Vagina (tissue), 2 donors: ENCODE measurements around the gene CSTB. TPM values are rescaled to one million over a fixed set of nuclear protein-coding genes. Genes with fewer than 3 reads are reported as not detected.

Source experiments
- DNase-seq, 2 donors: peaks; one replicate each; pipeline ENCODE4 v3.0.0-alpha.2; 2017; ENCODE audit errors: extremely low spot score in 2 of 2
- H3K27ac ChIP-seq: fragments of 200-600 bp; sonication (generic); one replicate; pipeline ENCODE4 v1.5.1; 2019
- H3K27me3 ChIP-seq: fragments of 200-600 bp; sonication (generic); one replicate; pipeline ENCODE4 v1.5.1; 2019
- H3K36me3 ChIP-seq, 2 donors: fragments of 200-600 bp; sonication (generic); one replicate each; pipeline ENCODE4 v1.5.1; 2017 to 2019
- H3K4me1 ChIP-seq: fragments of 200-600 bp; sonication (generic); one replicate; pipeline ENCODE4 v1.5.1; 2019
- H3K4me3 ChIP-seq, 2 donors: fragments of 200-600 bp; sonication (generic); 1 replicate in 1 of 2; 2 replicates in 1 of 2; pipeline ENCODE4 v1.5.1; 2016 to 2019
- H3K9me3 ChIP-seq: fragments of 200-600 bp; sonication (generic); one replicate; pipeline ENCODE4 v1.5.1; 2019
- POLR2A ChIP-seq, 2 donors: fragments of 450-650 bp; IDR thresholded peaks; one replicate each; pipeline ENCODE4 v1.6.1; 2017; ENCODE audit warnings: antibody characterized with exemption in 2 of 2, mild to moderate bottlenecking in 2 of 2, moderate library complexity in 2 of 2
- POLR2AphosphoS5 ChIP-seq, 2 donors: sonication (generic); formaldehyde crosslinking; IDR thresholded peaks; one replicate each; pipeline ENCODE4 v1.9.0; 2017; ENCODE audit warnings: antibody characterized with exemption in 2 of 2, mild to moderate bottlenecking in 2 of 2, low read depth in 1 of 2; ENCODE audit not compliant: insufficient read depth in 1 of 2
- intact Hi-C: fragments of 100-400 bp; cut with DNase I; formaldehyde crosslinking; loops from one replicate; pipeline ENCODE4 v1.15.1; 2023
- total RNA-seq: library from RNA; depleted of rRNA; stranded (reverse); fragments of >200 nt; gene quantifications from one replicate; pipeline ENCODE4 v1.2.3, GENCODE V29; 2016
- TF ChIP-seq, protein P1 (sequence below), 3 experiments: fragments of 450-650 bp in 2 of 3; fragments of 200-600 bp in 1 of 3; sonication (generic) in 1 of 3; IDR thresholded peaks; one replicate each; pipeline ENCODE4 v1.5.1; 2017 to 2019; ENCODE audit warnings: antibody characterized with exemption in 3 of 3, mild to moderate bottlenecking in 2 of 3, moderate library complexity in 2 of 3

The CSTB gene
- total RNA-seq, 1 donor from 2014 or later, result 173 TPM

DNA sequence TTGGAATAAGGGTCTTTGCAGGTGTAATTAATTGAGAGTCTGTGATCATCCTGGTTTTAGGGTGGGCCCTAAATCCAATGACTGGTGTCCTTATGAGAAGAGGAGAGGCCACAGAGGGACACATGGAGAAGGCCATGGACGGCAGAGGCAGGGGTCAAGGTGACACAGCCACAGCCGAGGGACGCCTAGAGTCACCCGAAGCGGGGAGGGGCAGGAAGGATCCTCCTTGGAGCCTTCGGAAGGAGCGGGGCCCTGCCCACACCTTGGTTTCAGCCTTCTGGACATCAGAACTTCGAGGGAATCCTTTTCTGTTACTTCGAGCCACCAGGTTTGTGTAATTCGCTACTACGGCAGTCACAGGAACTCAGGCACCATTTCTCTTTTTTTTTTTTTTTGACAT is 44.4 kb upstream of the CSTB start:
- intact Hi-C loops, result no loop called here
- Histone ChIP-seq H3K4me1 (no peaks in the 10 kb centered on the region), H3K9me3 (no peaks in the 10 kb centered on the region), H3K36me3 (no peaks in the 10 kb centered on the region), H3K4me3 (no peak overlapping the region), H3K27me3 (no peaks in the 10 kb centered on the region), H3K27ac (no peak overlapping the region)
- no peak for DNase-seq
- TF ChIP-seq, protein P1, sequence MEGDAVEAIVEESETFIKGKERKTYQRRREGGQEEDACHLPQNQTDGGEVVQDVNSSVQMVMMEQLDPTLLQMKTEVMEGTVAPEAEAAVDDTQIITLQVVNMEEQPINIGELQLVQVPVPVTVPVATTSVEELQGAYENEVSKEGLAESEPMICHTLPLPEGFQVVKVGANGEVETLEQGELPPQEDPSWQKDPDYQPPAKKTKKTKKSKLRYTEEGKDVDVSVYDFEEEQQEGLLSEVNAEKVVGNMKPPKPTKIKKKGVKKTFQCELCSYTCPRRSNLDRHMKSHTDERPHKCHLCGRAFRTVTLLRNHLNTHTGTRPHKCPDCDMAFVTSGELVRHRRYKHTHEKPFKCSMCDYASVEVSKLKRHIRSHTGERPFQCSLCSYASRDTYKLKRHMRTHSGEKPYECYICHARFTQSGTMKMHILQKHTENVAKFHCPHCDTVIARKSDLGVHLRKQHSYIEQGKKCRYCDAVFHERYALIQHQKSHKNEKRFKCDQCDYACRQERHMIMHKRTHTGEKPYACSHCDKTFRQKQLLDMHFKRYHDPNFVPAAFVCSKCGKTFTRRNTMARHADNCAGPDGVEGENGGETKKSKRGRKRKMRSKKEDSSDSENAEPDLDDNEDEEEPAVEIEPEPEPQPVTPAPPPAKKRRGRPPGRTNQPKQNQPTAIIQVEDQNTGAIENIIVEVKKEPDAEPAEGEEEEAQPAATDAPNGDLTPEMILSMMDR (IDR thresholded peaks at IDR 0.05), result no peak
- TF ChIP-seq POLR2A (IDR thresholded peaks at IDR 0.05) (no peak), POLR2AphosphoS5 (IDR thresholded peaks at IDR 0.05; ENCODE audit: insufficient read depth in 1 of 2, low read depth in 1 of 2) (no peak)

DNA sequence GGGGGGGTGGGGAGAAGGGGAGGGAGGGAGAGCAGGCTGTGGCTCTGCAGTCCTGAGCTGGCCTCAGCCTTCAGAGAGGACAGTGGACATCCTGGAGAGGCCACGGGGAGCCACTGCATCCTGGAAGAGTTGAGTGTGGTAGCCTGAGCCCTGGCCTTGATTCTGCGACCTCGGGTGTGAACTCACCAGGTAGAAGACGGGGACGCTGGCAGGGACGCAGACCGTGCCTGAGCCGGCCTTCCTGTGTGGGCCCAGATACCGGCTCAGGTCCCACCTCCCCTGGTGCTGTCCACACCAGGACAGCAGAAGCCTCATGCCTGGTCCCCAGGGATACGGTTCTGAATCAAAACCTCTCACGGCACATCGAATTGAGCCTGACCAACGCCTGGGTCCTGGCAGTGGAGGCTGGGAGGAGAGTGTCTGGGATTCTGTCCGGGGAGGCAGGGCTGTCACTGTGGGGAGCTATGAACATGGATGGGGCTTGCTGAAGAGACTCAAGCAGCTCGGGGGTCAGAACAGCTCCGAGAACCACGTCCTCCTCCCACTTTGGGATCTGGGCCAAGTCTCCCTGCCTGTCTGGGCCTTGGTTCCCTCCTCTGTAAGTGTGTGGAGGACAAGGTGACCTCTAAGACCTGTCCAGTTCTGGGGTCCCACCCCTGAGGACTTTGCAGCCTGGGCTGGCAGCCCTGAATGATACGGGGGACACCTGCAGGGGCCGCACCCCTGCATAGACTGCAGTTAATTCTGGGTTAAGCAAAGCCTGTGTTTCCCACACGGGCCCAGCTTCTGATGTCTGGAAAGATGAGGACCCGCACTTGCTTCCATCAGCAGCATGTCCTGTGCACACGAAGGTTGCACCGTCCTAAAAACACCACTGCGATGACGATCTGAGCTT is 43.6 kb upstream of the CSTB start:
- Histone ChIP-seq H3K36me3 (no peaks in the 10 kb centered on the region), H3K27ac (no peak overlapping the region), H3K4me1 (no peaks in the 10 kb centered on the region), H3K27me3 (no peaks in the 10 kb centered on the region), H3K9me3 (no peaks in the 10 kb centered on the region), H3K4me3 (no peak overlapping the region)
- TF ChIP-seq POLR2AphosphoS5 (IDR thresholded peaks at IDR 0.05; ENCODE audit: insufficient read depth in 1 of 2, low read depth in 1 of 2), result no peak
- no peak for TF ChIP-seq POLR2A (IDR thresholded peaks at IDR 0.05)
- TF ChIP-seq, protein P1 (IDR thresholded peaks at IDR 0.05), result no peak
- intact Hi-C loops, result no loop called here
- DNase-seq, result no peak

DNA sequence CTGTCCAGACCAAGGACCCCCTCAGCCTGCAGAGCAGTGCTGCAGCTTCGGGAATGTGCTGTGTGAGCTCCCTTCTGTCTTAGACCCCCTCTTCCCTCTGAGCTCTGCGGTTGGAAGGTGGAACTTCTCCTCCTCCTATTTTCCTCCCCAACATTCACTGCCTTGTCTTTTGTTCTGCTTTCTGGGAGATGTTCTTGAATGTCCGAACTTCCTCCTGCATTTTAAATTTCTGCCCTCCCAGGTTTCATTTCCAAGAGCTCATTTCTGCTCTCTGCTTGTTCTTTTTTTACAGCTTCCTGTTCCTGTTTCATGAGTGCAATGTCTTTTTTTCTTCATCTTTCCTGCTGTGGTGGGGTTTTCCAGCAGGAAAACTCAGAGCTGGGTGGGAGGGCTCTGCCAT is 42.6 kb upstream of the CSTB start:
- H3K27ac ChIP-seq, result no peak overlapping the region
- intact Hi-C loops, result no loop called here
- H3K4me3 ChIP-seq, result no peak overlapping the region
- no peak for TF ChIP-seq POLR2AphosphoS5 (IDR thresholded peaks at IDR 0.05; ENCODE audit: insufficient read depth in 1 of 2, low read depth in 1 of 2)
- TF ChIP-seq, protein P1 (IDR thresholded peaks at IDR 0.05), result no peak
- no peak for TF ChIP-seq POLR2A (IDR thresholded peaks at IDR 0.05)
- no peaks in the 10 kb centered on the region for H3K36me3 ChIP-seq
- H3K9me3 ChIP-seq, result no peaks in the 10 kb centered on the region
- H3K4me1 ChIP-seq, result peaks cover 5% of the 10 kb centered on the region
- no peak for DNase-seq
- H3K27me3 ChIP-seq, result no peaks in the 10 kb centered on the region

DNA sequence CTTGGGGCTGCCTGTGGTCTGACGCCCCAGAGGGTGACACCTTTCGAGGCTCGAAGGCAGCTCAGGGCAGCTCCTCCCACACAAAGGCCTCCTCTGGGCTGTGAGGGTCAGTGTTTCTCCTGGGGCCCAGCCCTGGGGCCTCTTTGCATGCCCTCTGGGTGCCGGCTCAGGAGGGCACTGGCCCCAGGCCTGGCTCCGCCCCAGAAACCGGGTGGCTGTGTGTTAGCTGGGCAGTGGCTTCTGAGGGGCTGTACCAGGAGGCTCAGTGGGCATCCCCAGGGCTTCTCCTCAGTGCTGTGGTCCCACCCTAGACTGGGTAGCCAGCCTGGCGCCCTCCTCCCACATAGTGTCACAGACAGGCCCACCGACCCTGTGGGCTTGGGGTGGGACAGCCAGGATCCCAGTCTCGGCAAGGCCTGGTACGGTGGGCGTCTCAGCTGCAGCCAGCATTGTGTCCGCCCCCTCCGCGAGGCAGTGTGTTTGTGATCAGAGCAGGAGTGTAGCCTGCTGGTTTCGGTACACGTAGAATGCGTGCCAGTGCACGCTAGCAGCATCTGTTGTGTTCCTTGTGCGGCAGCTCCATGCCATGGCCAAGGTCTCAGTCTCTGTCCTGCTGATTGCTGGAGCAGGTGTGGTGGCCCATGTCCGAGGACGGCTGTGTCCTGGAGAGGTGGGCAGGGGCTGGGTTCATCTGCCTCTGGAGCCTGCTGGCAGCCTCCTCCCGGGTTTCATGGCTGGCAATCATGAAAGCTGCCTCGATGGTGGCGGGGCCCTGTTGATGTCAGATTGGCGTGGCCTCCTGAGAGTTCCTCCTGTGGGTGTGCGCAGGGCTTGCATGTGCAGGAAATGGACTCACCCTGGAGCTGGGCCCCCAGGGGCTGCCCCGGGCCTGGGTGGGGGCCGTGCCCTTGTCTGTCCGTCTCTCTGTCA is 41.3 kb upstream of the CSTB start:
- H3K4me3 ChIP-seq, result no peak overlapping the region
- no peaks in the 10 kb centered on the region for H3K36me3 ChIP-seq
- no peak for DNase-seq
- intact Hi-C loops, result no loop called here
- H3K9me3 ChIP-seq, result no peaks in the 10 kb centered on the region
- peaks cover 17% of the 10 kb centered on the region for H3K4me1 ChIP-seq
- no peaks in the 10 kb centered on the region for H3K27me3 ChIP-seq
- H3K27ac ChIP-seq, result no peak overlapping the region
- TF ChIP-seq POLR2A (IDR thresholded peaks at IDR 0.05) (no peak), POLR2AphosphoS5 (IDR thresholded peaks at IDR 0.05; ENCODE audit: insufficient read depth in 1 of 2, low read depth in 1 of 2) (no peak)
- TF ChIP-seq, protein P1 (IDR thresholded peaks at IDR 0.05), result no peak
